ENCODE data around the gene ZNF35. TPM values are rescaled to one million over a fixed set of nuclear protein-coding genes. Genes with fewer than 3 reads are reported as not detected.

Gene ZNF35
- total RNA-seq, 2 experiments from 2014 or later: 0.52 to 0.59 TPM

GRCh38 chr3:44678480-44679116 is 30.1 kb downstream of the ZNF35 start:
- POLR2A ChIA-PET: no interaction called here
- TF ChIP-seq CTCF (IDR thresholded peaks at IDR 0.05): no peak
- Histone ChIP-seq H3K4me3 (ENCODE audit: low read length) (no peak overlapping the region), H3K27ac (ENCODE audit: low read depth in 1 of 2, low read length in 2 of 2) (no peak overlapping the region), H3K36me3 (ENCODE audit: insufficient read depth, low read length) (no peaks in the 10 kb centered on the region), H3K27me3 (ENCODE audit: control insufficient read depth in 1 of 2, insufficient read depth in 2 of 2, low read length in 2 of 2) (no peaks in the 10 kb centered on the region), H3K9me3 (ENCODE audit: control insufficient read depth in 1 of 2, insufficient read depth in 1 of 2, low read length in 2 of 2) (peaks cover 24 to 30% of the 10 kb centered on the region in 2 experiments), H3K4me1 (ENCODE audit: insufficient read depth, low read length) (no peaks in the 10 kb centered on the region)
- CTCF ChIA-PET: no interaction called here
- H3K4me1 Mint-ChIP-seq (ENCODE audit: low read depth): no peaks in the 10 kb centered on the region
- H3K36me3 Mint-ChIP-seq (ENCODE audit: low read depth): peaks cover 41% of the 10 kb centered on the region
- ATAC-seq (ENCODE audit: poor library complexity) (no peak), DNase-seq (no peak)
- no peak overlapping the region for H3K4me3 Mint-ChIP-seq
- intact Hi-C loops (cut with DNase I, micrococcal nuclease): no loop called here
- peaks cover 8% of the 10 kb centered on the region for H3K9me3 Mint-ChIP-seq
- no peak overlapping the region for H3K27ac Mint-ChIP-seq
- no peaks in the 10 kb centered on the region for H3K27me3 Mint-ChIP-seq

- no peak overlapping the region for H3K27ac Mint-ChIP-seq
- H3K27me3 Mint-ChIP-seq: peaks cover 5% of the 10 kb centered on the region
- DNase-seq (no peak), ATAC-seq (ENCODE audit: poor library complexity) (no peak)
- ChIA-PET POLR2A (no interaction called here), CTCF (no interaction called here)
- Histone ChIP-seq H3K36me3 (ENCODE audit: insufficient read depth, low read length) (no peaks in the 10 kb centered on the region), H3K4me1 (ENCODE audit: insufficient read depth, low read length) (peaks cover 12% of the 10 kb centered on the region), H3K27ac (ENCODE audit: low read depth in 1 of 2, low read length in 2 of 2) (no peak overlapping the region), H3K9me3 (ENCODE audit: control insufficient read depth in 1 of 2, insufficient read depth in 1 of 2, low read length in 2 of 2) (peaks cover 20 to 31% of the 10 kb centered on the region in 2 experiments), H3K27me3 (ENCODE audit: control insufficient read depth in 1 of 2, insufficient read depth in 2 of 2, low read length in 2 of 2) (no peaks in the 10 kb centered on the region), H3K4me3 (ENCODE audit: low read length) (no peak overlapping the region)
- peaks cover 13% of the 10 kb centered on the region for H3K4me1 Mint-ChIP-seq (ENCODE audit: low read depth)
- H3K36me3 Mint-ChIP-seq (ENCODE audit: low read depth): peaks cover 65% of the 10 kb centered on the region
- peaks cover 10% of the 10 kb centered on the region for H3K9me3 Mint-ChIP-seq
- H3K4me3 Mint-ChIP-seq: no peak overlapping the region
- intact Hi-C loops (cut with DNase I, micrococcal nuclease): no loop called here
- TF ChIP-seq CTCF (IDR thresholded peaks at IDR 0.05): no peak
Observed at GRCh38 chr3:44680921-44681455, 32.5 kb downstream of the ZNF35 start.

GRCh38 chr3:44682182-44682896 is 33.8 kb downstream of the ZNF35 start:
- Histone ChIP-seq H3K27ac (ENCODE audit: low read depth in 1 of 2, low read length in 2 of 2) (no peak overlapping the region), H3K4me1 (ENCODE audit: insufficient read depth, low read length) (peaks cover 13% of the 10 kb centered on the region), H3K9me3 (ENCODE audit: control insufficient read depth in 1 of 2, insufficient read depth in 1 of 2, low read length in 2 of 2) (peaks cover 13 to 40% of the 10 kb centered on the region in 2 experiments), H3K36me3 (ENCODE audit: insufficient read depth, low read length) (no peaks in the 10 kb centered on the region), H3K27me3 (ENCODE audit: control insufficient read depth in 1 of 2, insufficient read depth in 2 of 2, low read length in 2 of 2) (no peaks in the 10 kb centered on the region), H3K4me3 (ENCODE audit: low read length) (no peak overlapping the region)
- intact Hi-C loops (cut with DNase I, micrococcal nuclease): no loop called here
- peaks cover 68% of the 10 kb centered on the region for H3K36me3 Mint-ChIP-seq (ENCODE audit: low read depth)
- ATAC-seq (ENCODE audit: poor library complexity) (no peak), DNase-seq (no peak)
- TF ChIP-seq CTCF (IDR thresholded peaks at IDR 0.05): no peak
- POLR2A ChIA-PET: no interaction called here
- CTCF ChIA-PET: no interaction called here
- H3K4me3 Mint-ChIP-seq: no peak overlapping the region
- H3K27me3 Mint-ChIP-seq: peaks cover 15% of the 10 kb centered on the region
- H3K9me3 Mint-ChIP-seq: peaks cover 15% of the 10 kb centered on the region
- no peak overlapping the region for H3K27ac Mint-ChIP-seq
- H3K4me1 Mint-ChIP-seq (ENCODE audit: low read depth): peaks cover 13% of the 10 kb centered on the region

Data from CD4-positive, alpha-beta T cell (primary cell).